ENCODE measurements around the gene TPI1.

The TPI1 gene

DNA sequence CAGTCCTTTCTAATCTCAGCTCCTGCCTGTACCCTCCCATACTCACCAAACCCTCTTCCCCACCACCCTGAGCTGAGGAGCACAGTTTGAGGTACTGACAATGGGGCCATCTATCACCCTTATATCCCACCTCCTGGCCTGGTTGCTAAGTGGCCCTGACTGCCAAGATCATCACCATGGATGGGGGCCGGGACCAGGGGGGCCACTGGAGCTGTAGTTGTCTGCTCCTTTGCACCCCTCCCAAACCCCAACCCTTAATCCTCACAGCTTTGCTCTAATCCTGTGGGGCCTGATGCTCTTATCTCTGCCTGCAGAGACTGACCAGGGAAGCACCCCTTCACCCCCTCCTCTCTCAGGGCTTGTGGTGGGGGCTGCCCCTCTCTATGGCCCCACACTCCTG, 27.0 kb upstream of the TPI1 start:
- H3K4me3 ChIP-seq (ENCODE audit: low read depth, low read length): no peak overlapping the region
- TF ChIP-seq, protein P1, sequence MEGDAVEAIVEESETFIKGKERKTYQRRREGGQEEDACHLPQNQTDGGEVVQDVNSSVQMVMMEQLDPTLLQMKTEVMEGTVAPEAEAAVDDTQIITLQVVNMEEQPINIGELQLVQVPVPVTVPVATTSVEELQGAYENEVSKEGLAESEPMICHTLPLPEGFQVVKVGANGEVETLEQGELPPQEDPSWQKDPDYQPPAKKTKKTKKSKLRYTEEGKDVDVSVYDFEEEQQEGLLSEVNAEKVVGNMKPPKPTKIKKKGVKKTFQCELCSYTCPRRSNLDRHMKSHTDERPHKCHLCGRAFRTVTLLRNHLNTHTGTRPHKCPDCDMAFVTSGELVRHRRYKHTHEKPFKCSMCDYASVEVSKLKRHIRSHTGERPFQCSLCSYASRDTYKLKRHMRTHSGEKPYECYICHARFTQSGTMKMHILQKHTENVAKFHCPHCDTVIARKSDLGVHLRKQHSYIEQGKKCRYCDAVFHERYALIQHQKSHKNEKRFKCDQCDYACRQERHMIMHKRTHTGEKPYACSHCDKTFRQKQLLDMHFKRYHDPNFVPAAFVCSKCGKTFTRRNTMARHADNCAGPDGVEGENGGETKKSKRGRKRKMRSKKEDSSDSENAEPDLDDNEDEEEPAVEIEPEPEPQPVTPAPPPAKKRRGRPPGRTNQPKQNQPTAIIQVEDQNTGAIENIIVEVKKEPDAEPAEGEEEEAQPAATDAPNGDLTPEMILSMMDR (IDR thresholded peaks at IDR 0.05; ENCODE audit: insufficient read depth, low read depth, low read length, missing control alignments): no peak
- DNase-seq (ENCODE audit: low read depth): no peak

DNA sequence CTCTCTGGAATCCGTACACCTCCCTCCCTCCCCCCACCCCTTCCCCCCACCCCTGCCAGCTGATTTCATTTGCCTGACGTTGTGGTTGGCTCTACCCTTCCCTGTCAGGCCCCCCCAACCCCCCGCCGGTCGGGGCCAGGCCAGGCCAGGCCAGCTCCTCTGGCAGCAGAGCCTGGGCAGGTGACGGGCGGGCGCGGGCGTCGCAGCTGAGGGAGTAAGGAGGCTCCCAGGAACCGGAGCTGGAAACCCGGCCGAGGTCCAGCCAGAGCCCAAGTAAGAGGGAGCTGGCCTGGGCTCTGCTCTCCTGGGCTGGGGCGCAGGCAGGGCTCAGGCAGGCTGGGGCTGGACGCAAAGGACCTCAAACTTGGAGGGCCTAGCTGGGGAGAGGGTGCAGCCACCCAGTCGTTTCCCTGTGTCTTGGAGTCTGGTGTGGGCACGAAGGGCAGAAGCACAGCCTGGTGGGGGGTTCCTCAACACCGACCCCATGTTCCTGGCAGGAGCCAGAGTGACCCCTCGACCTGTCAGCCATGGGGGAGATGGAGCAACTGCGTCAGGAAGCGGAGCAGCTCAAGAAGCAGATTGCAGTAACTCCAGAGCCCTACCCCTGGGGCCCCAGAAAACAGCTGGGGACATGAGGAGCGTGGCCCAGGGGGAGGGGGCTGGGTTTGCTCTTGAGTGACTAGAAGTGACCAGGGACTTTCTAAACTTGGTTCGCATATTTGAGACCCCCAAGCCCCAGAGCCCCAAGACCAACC, 26.4 kb upstream of the TPI1 start, which contains the start of gene GNB3:
GNB3 (plus strand) TSS at position 165 of the 755 bp plus-strand sequence; CDS start at position 528, 363 bp downstream.
- no peak for DNase-seq (ENCODE audit: low read depth)
- TF ChIP-seq, protein P1 (IDR thresholded peaks at IDR 0.05; ENCODE audit: insufficient read depth, low read depth, low read length, missing control alignments): no peak
- no peak within 1 kb of the TSS for H3K4me3 ChIP-seq (ENCODE audit: low read depth, low read length)

DNA sequence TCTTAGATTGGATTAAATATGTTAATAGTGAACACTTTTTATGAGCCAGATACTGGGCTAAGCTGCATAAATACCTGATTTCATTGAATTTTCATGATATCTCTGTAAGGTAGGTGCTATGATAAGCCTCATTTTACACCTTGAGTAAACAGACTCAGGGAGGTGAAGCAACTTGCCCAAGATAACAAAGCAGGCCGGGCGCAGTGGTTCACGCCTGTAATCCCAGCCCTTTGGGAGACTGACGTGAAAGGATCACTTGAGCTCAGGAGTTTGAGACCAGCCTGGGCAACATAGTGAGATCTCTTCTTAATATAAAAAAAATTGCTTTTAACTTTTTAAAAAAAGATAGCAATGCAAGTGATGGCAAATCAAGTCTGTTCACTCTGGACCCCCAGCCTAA, 25.3 kb upstream of the TPI1 start:
- no peak overlapping the region for H3K4me3 ChIP-seq (ENCODE audit: low read depth, low read length)
- DNase-seq (ENCODE audit: low read depth): no peak
- TF ChIP-seq, protein P1 (IDR thresholded peaks at IDR 0.05; ENCODE audit: insufficient read depth, low read depth, low read length, missing control alignments): no peak

DNA sequence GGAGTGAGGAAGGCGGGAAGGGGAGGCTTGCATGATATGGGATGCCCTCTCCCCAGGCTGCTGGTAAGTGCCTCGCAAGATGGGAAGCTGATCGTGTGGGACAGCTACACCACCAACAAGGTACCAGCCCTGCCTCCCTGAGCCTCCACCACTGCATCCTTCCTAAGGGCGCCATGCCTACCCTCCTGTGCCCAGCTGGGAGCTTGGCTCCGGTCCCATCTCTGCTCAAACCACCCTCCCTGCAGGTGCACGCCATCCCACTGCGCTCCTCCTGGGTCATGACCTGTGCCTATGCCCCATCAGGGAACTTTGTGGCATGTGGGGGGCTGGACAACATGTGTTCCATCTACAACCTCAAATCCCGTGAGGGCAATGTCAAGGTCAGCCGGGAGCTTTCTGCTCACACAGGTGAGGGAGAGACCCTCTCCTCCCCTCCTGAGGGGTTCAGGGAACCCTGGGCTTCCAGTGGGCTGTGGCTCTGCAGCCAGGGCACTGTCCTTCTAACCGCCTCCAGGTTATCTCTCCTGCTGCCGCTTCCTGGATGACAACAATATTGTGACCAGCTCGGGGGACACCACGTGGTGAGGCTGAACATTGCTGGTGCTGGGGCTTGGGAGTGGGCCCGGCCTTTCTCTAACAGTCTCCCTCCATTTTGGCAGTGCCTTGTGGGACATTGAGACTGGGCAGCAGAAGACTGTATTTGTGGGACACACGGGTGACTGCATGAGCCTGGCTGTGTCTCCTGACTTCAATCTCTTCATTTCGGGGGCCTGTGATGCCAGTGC, 24.0 kb upstream of the TPI1 start:
- no peak overlapping the region for H3K4me3 ChIP-seq (ENCODE audit: low read depth, low read length)
- DNase-seq (ENCODE audit: low read depth): no peak
- TF ChIP-seq, protein P1 (IDR thresholded peaks at IDR 0.05; ENCODE audit: insufficient read depth, low read depth, low read length, missing control alignments): no peak

DNA sequence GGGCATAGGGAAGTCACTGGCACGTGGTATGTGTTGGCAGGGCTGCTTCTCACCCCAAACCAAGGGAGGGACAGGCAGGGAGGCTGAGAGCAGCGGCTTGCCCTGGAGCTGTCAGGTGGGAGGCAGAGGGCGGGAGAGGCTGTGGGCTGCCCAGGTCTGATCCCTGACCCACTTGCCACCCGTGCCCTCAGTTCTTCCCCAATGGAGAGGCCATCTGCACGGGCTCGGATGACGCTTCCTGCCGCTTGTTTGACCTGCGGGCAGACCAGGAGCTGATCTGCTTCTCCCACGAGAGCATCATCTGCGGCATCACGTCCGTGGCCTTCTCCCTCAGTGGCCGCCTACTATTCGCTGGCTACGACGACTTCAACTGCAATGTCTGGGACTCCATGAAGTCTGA, 21.9 kb upstream of the TPI1 start:
- DNase-seq (ENCODE audit: low read depth): no peak
- H3K4me3 ChIP-seq (ENCODE audit: low read depth, low read length): no peak overlapping the region
- TF ChIP-seq, protein P1 (IDR thresholded peaks at IDR 0.05; ENCODE audit: insufficient read depth, low read depth, low read length, missing control alignments): no peak

DNA sequence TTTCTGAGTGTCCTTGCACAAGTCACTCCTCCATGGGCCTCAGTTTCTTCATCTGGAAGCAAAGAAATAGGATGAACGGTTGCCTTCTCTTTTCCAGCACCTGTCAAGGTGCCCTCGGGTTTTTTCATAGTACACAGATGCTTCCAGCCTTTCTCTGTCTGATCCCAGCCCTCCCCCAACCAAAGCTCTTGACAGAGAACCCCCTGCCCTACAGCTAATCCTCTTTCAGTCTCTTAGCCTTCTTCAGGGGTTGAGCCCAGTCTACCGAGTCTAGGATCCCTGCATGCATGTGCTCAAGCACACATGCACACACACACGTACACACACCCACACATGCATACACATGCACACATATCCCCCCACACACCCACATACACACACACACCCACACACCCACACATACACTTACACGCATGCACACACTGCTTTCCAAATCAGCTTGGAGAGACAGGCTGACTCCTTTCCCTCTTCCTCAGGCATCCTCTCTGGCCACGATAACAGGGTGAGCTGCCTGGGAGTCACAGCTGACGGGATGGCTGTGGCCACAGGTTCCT, 20.9 kb upstream of the TPI1 start:
- no peak overlapping the region for H3K4me3 ChIP-seq (ENCODE audit: low read depth, low read length)
- no peak for DNase-seq (ENCODE audit: low read depth)
- TF ChIP-seq, protein P1 (IDR thresholded peaks at IDR 0.05; ENCODE audit: insufficient read depth, low read depth, low read length, missing control alignments): no peak
